ENCODE data around the gene S100A9.
A peak's percentile ranks its signal among the peaks of the same experiment; 100 is the strongest.
"Not testable (repeated sequence)": the region's sequence is repeated elsewhere in the genome, so short reads cannot be mapped to it uniquely, and the experiment has no call there.

Gene S100A9

DNA sequence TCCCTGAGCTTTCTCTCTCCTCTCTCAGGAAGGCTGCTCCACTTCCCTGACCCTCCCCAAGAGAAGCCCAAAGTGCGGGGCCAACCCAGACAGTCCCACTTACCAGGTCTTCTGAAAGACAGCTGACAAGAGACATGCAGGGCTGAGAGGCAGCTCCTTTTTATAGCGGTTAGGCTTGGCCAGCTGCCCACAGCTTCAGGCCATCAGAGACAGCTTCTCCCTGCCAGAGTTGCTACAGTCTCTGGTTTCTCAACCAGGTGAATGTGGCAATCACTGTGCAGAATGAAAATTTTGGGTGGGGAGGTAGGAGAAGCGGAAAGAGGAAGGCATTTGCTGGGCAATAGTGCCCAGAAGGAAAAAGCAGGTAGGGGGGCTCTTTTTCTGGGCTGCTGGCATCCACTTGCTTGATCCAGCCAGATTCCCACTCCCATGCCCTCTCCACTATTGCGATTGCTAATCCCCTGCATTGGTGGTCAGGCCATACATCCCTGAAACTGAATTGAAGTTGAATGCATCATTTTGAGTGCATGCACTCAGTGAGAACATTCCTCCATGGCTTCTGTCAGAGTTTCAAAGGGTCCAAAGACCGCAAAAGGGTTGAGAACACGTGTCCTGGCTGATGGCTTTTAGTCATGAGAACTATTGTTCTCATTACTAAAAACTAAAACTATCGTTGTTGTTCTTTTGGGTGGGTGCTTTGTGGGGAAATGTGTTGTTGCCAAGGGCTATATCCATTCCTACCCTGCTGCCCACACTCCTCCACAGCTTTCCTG, 33.5 kb downstream of the S100A9 start, which contains the start of gene S100A8:
TSS of gene S100A8 (minus strand) at position 136 of the 773 bp plus-strand sequence. CDS start 538 bp downstream, outside the sequence.
- no peak for DNase-seq

DNA sequence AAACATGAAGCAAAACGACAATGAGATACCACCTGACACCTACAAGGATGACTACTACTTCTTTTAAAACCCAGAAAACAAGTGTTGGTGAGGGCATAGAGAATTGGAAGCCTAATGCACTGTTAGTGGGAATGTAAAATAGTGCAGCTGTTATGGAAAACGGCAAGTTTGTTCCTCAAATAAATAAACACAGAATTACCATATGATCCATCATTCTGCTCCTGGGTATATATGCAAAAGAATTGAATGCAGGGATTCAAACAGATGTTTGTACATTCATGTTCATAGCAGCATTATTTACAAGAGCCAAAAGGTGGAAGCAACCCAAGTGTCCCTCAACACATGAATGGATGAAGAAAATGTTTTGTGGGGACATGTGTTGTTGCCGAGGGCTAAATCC, 34.6 kb downstream of the S100A9 start:
- DNase-seq = no peak

DNA sequence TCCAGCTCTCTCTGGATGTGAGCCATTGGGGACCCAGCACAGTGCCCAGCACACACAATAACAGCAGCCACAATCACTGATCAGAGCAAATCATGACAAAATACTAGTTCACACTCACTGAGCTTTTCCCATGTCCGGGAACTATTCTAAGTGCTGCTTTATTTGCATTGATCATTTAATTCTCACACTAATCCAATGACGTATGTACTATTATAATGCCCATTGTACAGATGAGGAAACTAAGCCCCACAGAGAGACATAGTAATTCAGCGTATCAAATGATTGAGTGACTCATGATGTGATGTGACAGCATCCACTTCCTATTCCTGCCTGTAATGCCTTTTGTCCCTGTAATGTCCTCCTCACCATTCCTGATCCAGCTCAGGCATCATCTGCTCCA, 35.2 kb downstream of the S100A9 start:
- no peak for DNase-seq

DNA sequence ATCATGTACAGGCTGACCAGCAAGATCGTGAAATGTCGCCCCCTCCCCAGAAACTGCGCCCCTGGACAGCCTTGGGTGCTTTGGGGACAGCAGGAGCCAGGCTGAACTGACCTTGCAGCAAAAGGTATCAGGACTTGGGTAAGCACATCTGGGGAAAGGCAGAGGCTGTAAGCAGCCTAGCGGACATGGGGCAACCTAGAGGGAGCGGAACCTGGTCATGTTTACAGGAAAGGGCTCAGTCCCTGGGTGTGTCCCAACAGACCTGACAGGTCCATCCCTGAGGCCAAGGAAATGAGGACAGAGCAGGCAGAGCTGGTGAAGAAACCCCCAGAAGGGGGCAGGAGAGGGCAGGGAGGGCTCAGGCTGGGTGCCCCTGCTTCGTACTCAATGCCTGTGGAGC, 36.3 kb downstream of the S100A9 start:
- DNase-seq = no peak

DNA sequence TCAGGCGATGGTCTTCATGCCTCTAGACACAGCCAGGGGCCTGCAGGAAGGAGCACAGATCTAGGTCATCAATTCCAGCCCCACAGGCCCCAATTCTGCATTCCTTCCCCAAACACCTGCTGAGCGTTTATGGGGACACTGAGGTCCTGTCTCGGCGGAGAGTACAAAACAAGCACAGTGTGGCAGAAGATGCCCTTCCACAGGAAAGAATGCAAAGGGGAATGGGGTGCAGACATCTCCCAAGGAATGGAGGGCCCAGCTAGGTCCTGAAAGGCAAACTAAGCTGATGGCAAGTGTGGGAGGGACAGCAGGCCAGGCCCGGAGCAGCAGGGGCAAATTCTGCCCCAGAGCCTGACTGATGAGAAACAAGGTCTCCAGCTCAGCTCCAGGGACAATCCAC, 36.7 kb downstream of the S100A9 start:
- no peak for DNase-seq

DNA sequence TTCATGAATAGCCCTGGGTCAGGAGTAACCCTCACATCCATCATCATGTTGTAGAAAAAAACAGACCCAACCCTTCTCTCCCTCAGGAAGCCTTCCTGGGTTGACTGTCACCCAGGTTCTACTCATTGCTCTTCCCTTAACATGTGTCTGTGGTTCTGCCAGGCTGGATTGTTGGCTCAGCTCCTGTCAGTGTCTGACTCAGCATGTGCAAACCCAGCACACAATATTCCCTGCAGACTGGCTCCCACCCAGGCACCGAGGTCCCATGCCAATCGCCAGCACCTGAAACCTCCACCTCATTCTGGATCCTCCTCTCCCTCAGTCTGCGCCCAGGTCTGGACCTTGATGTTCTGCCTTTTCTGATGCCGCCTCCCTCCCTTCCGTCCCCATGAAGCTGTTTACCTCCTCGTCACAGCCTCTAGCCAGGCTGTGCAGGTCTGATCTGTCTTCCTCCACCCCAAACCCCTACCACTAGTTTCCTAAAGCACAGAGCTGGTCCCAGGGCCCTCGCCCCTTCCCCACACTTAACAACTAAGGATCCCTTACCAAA, 37.6 kb downstream of the S100A9 start:
- DNase-seq = no peak

DNA sequence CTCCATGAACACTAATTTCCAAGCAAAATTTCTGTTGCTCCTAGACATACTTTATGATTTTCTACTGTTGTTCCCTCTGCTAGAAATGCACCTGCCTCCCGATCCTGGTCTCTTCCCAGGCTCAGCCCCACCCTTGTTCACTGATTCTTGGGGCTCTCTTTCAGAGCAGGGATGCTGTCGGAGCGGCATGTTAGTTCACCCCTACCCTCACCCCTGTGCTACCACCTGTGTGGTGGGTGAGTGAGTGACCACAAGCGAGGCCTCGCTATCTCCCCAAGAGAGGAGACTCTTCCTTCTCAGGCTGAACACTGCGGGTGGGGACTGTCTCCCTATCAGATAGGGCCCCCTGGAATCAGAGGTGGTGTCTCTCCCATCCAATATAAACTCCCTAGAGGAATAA, 38.1 kb downstream of the S100A9 start:
- DNase-seq = no peak

DNA sequence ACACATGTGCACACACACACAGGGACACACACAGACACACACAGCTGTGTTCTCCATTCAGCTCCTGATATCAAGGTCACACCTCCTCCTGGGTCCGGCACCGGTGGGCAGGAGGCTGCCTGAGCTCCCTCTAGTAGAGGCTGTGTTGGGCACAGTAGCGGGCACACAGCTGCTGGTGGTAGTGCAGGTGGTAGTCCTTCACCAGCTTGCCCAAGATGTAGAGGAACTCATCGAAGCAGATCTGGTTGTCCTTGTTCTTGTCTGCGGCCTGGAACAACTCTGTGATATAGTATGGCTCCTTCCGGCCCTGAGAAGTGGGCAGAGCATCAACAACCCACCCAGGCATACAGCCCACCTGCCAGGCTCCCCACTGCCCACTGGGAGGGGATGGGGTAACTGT, 38.8 kb downstream of the S100A9 start:
- DNase-seq = no peak

DNA sequence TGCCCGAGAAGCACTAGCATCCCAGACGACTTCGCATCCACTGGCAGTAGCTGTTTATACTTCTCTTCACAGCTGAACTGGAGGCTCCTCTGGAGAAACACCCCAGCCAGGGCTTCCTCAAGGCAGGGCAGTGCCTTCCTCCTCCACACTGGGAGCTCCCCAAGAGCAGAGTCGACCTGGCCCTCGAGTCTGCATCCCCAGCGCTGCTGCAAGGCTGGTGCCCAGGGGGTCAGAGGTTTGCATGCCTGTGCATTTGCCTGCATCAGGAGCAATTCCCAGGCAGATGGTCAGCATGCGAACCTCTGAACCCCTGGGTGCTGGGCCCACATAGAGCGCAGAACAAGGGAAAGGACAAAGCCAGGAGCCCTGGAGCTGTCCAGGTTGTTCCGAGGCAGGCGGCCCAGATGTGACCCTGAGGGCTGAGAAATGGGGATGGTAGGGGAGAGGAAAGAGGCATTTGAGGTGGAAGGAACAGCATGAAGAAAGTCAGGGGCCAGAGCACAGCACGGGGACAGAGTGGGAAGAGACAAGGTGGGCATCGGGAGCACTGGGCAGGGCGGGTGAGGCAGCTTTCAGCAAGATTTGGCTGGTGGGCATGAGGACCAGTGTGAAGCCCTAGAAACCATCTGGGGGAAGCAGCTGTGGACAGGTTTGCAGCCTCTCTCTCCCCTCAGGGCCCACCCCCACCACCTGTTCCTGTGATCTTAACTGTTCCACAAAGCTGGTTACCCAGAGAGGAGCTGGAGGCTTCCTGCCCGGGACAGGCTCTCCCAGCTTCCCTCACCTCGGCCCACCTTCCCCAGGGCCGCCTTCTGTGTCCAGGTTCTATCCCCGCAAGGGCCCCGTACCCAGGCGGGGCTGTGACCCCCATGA, 39.6 kb downstream of the S100A9 start:
- no peak for DNase-seq

DNA sequence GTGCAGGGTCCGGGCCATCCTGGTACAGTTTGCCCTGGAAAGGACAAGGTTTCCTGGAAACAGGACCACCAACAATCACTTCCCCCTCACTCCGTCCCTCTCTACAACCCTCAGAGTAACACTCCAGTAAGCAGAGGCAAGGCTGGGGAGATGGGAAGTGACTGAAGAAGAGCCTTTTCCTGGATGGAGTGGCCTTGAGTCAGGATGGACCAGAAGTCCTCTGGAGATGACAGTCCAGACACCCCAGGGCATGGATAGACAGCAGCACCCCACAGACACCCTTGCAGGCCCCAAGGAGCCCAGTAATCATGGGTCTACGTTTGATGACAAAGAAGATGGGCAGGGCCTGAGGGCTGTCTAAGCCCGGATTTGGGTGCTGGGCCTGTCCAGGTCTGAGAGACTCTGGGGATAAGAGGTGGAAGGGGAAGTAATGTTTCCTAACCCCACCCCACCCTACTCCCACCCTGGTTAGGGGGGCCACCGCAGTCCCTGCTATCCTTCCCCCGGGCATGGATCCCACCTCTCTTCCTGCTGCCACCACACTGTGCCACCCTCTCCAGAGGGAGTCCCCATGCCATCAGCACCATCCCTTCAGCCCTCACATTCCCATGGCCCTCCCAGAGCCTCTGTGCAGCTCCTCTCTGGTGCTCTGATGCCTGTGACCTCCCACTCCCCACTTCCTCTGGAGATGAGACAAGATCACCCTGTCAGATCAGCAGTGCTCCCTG, 40.4 kb downstream of the S100A9 start:
- DNase-seq = no peak

DNA sequence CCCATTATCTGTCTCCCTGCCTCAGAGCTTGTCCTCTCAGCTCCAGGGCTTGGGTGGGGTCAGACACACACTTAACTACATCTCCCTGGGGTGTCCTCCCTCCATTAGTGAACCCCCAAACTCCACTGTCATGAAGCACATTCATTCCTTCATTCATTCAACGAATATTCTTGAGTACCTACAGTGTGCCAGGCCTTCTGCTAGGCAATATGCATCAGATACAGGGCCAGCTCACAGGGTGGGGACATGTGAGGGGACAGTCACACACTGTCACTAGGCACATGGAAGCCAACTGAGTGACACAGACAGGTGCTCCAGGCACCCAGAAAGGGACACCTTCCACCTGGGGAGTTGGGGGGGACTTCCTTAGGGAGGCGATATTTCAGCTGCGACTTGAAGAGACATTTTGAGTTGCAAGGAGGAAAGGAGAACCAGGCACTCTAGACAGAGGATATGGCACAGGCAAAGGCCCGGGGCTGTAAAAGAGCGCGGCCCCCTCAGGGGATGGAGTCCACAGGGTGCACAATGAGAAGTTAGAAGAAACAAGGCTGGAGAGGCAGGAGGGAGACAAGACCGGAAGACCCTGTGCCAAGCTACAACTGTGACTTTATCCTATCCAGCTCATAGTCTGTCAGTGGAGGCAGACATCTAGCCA, 41.9 kb downstream of the S100A9 start:
- no peak for DNase-seq

DNA sequence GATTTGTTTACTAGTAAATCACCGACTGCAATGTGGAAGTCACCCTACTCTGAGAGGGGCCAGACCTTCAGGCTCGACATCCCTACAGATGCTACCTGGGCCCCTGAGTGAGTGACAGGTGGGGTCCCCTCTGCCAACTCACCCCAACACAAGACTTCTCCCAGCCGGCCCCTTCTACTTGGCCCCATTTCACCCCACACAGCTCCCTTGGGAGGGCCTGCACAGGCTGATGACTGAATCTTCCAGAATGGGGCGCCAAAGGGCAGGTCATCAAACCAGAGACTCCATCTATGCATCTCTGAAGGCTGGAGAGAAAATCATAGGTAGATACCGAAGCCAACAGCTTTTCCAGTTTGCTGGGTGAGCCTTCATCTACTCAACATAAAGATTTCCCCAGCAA, 42.6 kb downstream of the S100A9 start:
- DNase-seq = no peak

DNA sequence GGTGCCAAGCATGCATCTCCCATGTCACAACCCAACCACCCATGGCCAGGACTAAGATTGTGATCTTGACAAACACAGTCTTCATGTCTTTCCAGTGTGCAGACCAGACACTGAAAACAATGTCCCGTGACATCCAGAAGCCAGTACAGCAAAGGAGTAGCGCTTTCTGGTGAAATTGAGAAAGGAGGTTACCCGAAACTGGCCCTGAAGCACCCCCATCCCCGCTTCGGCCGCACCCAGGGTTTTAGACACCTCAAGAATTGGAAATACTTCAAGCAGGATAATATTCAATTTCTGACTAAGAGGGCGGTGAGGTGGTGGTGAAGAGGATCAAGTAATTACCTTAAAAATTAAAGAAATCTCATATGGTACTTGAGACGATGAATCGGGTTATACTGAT, 43.8 kb downstream of the S100A9 start:
- DNase-seq = no peak

DNA sequence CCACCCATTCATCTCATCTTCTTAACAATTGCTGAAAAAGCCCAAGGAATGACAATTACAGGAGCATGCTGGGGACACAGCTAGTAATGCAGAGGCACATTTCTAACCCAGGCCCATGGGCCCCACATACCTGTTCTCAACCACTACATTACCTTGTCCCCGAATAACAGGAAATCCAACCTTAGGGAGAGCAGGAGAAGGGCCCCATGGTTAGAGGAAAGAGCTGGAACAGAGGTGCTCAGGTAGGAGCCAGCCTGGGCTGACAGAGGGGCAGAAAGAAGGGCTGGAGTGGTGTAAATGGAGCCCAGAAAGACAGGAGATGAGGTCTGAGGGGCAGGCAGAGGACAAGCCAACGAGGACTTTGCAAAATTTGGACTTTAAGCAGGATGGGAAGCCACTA, 44.6 kb downstream of the S100A9 start:
- no peak for DNase-seq

DNA sequence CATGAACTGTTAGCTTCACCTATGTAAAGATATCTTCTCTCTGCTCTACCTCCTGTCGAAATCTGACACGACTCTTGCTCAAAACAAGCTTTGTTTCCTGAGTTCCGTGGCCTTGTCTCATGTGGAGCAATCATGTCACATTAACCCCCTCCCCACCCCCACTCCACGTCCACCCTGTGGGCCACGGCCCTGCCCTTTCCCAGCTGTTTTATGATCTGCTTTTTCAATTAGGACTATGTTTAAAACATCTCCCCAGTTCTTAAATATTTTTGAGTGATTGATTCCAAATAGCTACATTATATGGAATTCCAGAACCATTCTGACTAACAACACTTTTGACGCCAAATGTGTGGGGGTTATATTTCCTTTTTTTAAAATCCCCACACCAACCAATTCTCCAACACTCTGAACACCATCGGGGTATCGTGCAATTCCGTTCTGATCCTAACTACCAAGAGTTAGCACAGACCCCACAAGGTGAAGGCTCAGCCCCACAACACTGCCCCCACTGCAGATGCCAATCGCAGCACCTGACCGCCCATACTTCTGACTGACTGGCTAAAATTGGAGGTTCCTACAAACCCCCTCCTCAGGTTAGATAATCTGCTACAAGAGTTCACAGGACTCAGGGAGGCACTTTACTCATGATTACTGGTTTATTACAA, 45.9 kb downstream of the S100A9 start:
- no peak for DNase-seq

DNA sequence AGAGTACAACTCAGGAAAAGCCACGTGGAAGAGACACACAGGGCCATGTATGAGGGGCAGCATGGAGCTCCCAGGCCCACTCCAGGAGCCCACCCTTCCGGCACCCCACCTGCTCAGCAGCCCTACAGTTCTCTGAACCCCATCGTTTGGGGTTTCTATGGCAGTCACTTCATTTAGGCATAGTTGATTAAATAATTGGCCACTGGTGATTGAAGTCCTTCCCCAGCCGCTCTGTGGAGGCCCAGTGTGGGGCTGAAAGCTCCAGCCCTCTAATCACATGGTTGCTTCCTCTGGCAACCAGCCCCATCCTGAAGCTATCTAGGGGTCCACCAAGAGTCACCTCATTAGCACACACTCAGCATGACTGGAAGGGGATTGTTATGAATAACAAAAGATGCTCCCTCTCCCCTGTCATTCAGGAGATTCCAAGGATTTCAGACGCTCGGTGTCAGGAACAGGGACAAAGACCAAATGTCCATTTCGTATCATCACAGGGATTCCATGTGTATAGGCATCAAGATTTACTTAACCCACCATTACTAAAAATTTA, 46.5 kb downstream of the S100A9 start:
- DNase-seq = no peak

DNA sequence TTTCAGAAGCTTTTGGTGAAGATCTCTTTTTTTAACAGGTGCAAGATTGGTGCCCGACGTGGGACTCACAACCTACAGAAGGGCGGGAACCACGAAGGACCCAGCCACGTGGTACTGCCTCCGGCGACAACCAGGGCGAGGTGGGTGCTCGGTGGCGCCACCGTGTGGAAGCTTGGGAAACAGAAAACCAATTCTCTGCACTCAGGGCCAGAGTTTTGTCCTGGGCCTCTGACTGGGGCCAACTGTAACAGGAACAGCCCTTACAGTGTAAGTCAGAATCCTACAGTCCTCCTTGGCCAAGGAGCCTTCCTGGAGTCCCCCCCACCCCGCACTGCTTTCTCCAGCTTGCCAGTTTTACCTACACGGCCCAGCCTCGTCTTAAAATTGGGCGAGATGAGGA, 47.1 kb downstream of the S100A9 start:
- DNase-seq = peak; percentile 22

DNA sequence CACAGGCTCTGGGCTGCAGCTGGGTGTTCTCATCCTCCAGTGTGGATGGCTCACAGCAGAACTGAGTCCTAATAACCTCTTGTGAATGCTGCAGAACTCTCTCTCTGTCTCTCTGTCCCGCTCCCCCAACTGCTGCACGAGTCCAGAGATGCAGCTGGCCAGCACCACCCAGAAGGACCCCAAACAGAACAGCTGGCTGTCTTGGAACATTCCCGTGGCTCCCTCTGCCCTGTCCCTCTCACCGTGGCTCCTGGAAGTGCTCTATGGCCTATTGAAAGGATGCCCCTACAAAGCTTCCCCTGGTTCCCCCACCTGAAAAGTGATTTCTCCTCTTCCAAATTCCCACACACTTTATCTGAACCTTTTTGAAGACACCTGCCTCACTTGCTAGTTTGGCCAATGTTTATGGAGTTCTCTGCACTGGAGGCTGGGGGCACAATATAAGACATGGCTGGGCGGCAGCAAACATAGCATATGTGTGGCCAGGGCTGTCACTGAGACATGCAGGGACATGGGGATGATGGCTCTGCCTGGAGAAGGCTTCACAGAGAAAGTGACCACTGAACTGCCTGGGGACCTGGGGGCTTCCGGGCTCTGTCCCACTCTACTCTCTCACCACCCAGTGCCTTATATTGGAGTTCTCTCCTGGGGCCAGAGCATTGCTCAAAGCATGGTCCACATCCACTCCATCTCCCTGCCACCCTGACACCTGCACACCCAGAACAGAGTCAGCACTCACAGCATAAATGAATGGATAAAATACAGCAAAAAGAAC, 48.4 kb downstream of the S100A9 start:
- DNase-seq = not testable (repeated sequence)

DNA sequence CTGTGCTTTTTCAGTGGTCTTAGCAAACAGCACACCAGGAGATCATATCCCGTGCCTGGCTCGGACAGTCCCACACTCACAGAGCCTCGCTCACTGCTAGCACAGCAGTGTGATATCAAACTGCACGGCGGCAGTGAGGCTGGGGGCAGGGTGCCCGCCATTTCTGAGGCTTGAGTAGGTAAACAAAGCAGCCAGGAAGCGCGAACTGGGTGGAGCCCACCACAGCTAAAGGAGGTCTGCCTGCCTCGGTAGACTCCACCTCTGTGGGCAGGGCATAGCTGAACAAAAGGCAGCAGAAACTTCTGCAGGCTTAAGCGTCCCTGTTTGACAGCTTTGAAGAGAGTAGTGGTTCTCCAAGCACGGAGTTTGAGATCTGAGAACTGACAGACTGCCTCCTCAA, 49.6 kb downstream of the S100A9 start:
- DNase-seq = not testable (repeated sequence)

All from effector CD8-positive, alpha-beta T cell (primary cell).